DND-41 (cell line): ENCODE measurements around the gene CDK1.
A peak's percentile ranks its signal among the peaks of the same experiment; 100 is the strongest.

Experiments used
- ATAC-seq: fragments of 200-7000 bp; cut with Tn5 transposase; 3 replicates; pipeline ENCODE4 v1.9.1; 2021; ENCODE audit warnings: low read depth; ENCODE audit not compliant: insufficient read depth
- DNase-seq: peaks from one replicate; pipeline ENCODE4 v3.0.0-alpha.2; 2020
- H2AFZ ChIP-seq: 2 replicates; pipeline ENCODE4 v1.6.0; 2012; ENCODE audit warnings: low read depth, low read length
- H3K27ac ChIP-seq: 2 replicates; pipeline ENCODE4 v1.5.1; 2012; ENCODE audit warnings: low read length, inconsistent platforms
- H3K27me3 ChIP-seq: fragments of 200-600 bp; sonication (generic); 2 replicates; pipeline ENCODE4 v1.6.0; 2012; ENCODE audit warnings: low read length, mild to moderate bottlenecking, inconsistent platforms; ENCODE audit not compliant: insufficient read depth, poor library complexity
- H3K36me3 ChIP-seq: 2 replicates; pipeline ENCODE4 v1.5.1; 2012; ENCODE audit warnings: low read length, inconsistent platforms; ENCODE audit not compliant: insufficient read depth
- H3K4me1 ChIP-seq: 2 replicates; pipeline ENCODE4 v1.5.1; 2012; ENCODE audit warnings: mild to moderate bottlenecking, low read length; ENCODE audit not compliant: insufficient read depth
- H3K4me2 ChIP-seq: 2 replicates; pipeline ENCODE4 v1.6.0; 2012; ENCODE audit warnings: mild to moderate bottlenecking, moderate library complexity, low read length, inconsistent platforms; ENCODE audit not compliant: insufficient read depth
- H3K4me3 ChIP-seq, 2 experiments: fragments of 200-600 bp in 1 of 2; shearing (Covaris generic) in 1 of 2; 2 replicates each; pipeline ENCODE4 v1.5.1; 2012 to 2016; ENCODE audit warnings: inconsistent platforms in 2 of 2, low read length in 2 of 2, mild to moderate bottlenecking in 2 of 2, low read depth in 1 of 2, moderate library complexity in 1 of 2
- H3K79me2 ChIP-seq: 2 replicates; pipeline ENCODE4 v1.6.0; 2012; ENCODE audit warnings: low read length, inconsistent platforms; ENCODE audit not compliant: insufficient read depth
- H3K9ac ChIP-seq: 2 replicates; pipeline ENCODE4 v1.6.0; 2012; ENCODE audit warnings: low read depth, mild to moderate bottlenecking, inconsistent platforms, low read length, moderate library complexity
- H3K9me3 ChIP-seq: 2 replicates; pipeline ENCODE4 v1.5.1; 2012; ENCODE audit warnings: low read length, moderate library complexity, mild to moderate bottlenecking, inconsistent platforms; ENCODE audit not compliant: insufficient read depth, severe bottlenecking
- H4K20me1 ChIP-seq: 2 replicates; pipeline ENCODE4 v1.6.0; 2012; ENCODE audit warnings: low read length; ENCODE audit not compliant: insufficient read depth
- EZH2 ChIP-seq: IDR thresholded peaks from 3 replicates; pipeline ENCODE4 v1.6.1; 2012; ENCODE audit warnings: borderline replicate concordance, low read depth, mild to moderate bottlenecking, moderate library complexity, low read length, inconsistent platforms; ENCODE audit not compliant: severe bottlenecking
- TF ChIP-seq, protein P1 (sequence below): IDR thresholded peaks from 2 replicates; pipeline ENCODE4 v1.5.1; 2012; ENCODE audit warnings: borderline replicate concordance, low read length, moderate library complexity, mild to moderate bottlenecking; ENCODE audit not compliant: poor library complexity, severe bottlenecking; ENCODE audit errors: extremely low read depth

The CDK1 gene

DNA sequence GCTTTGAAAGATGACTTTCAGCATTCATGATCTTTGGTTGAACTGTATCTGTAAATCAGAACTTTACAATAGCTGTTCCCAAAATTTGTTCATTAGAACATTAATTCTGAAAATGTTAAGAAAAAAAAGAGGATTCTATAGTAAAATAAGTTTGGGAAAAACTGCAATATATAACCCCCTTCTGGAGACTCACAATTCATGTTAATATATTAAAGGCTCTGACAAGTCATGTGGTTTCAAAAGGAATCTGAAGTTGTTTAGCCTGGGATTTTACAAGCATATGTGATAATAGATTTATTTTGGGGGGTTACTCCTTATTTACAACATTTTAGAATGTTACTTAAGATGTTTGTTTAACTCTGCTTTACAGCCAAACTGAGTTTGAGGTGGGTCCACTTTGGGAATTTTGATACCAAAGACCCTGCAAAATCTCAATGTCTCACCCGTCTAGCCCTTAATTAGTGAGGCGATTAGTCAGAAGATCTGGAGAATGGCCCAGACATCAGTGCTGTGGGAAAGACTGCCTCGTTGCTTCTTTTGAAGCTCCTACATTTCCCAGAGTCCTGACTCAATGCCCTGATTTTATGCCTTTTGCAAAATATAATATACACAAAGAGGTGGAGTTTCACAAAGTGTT, 40.0 kb downstream of the CDK1 start:
- H4K20me1 ChIP-seq: no peaks in the 10 kb centered on the region
- H3K27me3 ChIP-seq: no peaks in the 10 kb centered on the region
- H2AFZ ChIP-seq: no peak overlapping the region
- ATAC-seq (no peak), DNase-seq (no peak)
- peaks cover 8% of the 10 kb centered on the region; the same call in 1 of the 2 replicates for H3K4me1 ChIP-seq
- H3K4me2 ChIP-seq: no peak overlapping the region
- TF ChIP-seq, protein P1, sequence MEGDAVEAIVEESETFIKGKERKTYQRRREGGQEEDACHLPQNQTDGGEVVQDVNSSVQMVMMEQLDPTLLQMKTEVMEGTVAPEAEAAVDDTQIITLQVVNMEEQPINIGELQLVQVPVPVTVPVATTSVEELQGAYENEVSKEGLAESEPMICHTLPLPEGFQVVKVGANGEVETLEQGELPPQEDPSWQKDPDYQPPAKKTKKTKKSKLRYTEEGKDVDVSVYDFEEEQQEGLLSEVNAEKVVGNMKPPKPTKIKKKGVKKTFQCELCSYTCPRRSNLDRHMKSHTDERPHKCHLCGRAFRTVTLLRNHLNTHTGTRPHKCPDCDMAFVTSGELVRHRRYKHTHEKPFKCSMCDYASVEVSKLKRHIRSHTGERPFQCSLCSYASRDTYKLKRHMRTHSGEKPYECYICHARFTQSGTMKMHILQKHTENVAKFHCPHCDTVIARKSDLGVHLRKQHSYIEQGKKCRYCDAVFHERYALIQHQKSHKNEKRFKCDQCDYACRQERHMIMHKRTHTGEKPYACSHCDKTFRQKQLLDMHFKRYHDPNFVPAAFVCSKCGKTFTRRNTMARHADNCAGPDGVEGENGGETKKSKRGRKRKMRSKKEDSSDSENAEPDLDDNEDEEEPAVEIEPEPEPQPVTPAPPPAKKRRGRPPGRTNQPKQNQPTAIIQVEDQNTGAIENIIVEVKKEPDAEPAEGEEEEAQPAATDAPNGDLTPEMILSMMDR: no peak
- TF ChIP-seq EZH2: no peak
- no peak overlapping the region for H3K9ac ChIP-seq
- no peaks in the 10 kb centered on the region for H3K9me3 ChIP-seq
- no peak overlapping the region for H3K4me3 ChIP-seq
- no peaks in the 10 kb centered on the region for H3K79me2 ChIP-seq
- no peaks in the 10 kb centered on the region for H3K36me3 ChIP-seq
- no peak overlapping the region for H3K27ac ChIP-seq

DNA sequence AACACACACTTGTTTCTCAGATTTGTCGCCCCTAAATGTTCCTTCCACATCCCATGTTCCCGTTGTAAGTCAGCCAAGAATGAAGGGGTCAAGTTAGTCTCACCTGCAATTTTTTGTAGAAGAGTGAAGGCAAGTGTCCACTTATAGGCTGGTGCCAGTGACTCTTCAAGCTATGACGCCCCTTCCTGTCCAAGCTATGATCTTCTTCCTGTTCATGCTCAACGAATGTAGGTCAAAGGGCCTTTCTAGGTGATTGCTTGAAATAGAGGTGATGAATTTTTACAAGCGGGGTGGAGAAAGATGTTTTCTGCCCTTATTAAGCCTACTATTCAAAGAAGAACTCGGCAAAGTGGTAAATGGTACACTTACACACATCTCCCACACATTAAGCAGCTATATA, 41.0 kb downstream of the CDK1 start:
- no peak for TF ChIP-seq EZH2
- TF ChIP-seq, protein P1: no peak
- Histone ChIP-seq H3K9me3 (no peaks in the 10 kb centered on the region), H3K36me3 (no peaks in the 10 kb centered on the region), H4K20me1 (no peaks in the 10 kb centered on the region), H3K4me2 (no peak overlapping the region), H3K27ac (no peak overlapping the region), H3K4me1 (peaks cover 8% of the 10 kb centered on the region; the same call in 1 of the 2 replicates), H3K27me3 (no peaks in the 10 kb centered on the region), H3K9ac (no peak overlapping the region), H3K79me2 (no peaks in the 10 kb centered on the region), H3K4me3 (no peak overlapping the region), H2AFZ (no peak overlapping the region)
- ATAC-seq (no peak), DNase-seq (no peak)

DNA sequence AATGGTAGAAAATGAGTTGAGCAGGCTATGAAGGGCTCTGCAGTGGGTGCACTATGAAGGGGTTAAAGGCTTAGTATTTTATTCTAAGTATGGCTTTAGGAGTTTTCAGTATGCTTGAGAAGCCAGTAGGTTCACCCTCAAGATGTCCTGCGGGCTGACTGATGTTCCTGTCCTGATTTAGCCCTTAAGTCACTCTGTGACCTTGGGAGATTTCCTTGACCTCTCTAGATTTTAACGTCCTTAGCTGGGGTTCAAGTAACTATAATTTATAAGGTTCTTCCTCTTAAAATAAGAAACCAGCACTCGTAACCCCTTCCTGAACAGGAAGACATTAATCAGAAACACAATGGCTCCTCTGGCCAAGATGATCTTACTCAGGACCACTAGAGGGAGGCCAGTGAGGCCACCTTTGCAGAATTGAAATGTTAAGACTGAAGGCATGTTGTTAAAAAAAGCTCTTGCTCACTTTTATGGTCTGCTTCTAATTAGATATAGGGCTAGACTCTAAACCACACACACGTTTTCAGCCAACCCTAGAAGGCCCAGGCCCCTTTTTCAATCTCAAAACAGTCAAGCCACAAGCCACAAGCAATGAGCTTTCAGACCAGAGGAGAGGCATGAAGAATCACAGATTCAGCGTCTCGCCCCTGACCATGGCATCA, 41.9 kb downstream of the CDK1 start:
- Histone ChIP-seq H3K27ac (no peak overlapping the region), H3K36me3 (no peaks in the 10 kb centered on the region), H3K4me1 (peaks cover 8% of the 10 kb centered on the region; the same call in 1 of the 2 replicates), H3K9me3 (no peaks in the 10 kb centered on the region), H3K79me2 (no peaks in the 10 kb centered on the region), H3K4me2 (no peak overlapping the region), H3K4me3 (no peak overlapping the region), H2AFZ (no peak overlapping the region), H3K27me3 (no peaks in the 10 kb centered on the region), H4K20me1 (no peaks in the 10 kb centered on the region), H3K9ac (no peak overlapping the region)
- DNase-seq (no peak), ATAC-seq (no peak)
- TF ChIP-seq EZH2: no peak
- TF ChIP-seq, protein P1: peak; percentile 25
